Loucy (cell line): ENCODE measurements around the gene GNB5.

Experiments used
- H2AFZ ChIP-seq: fragments of 200-600 bp; sonication (generic); 2 replicates; pipeline ENCODE4 v1.6.0; 2016; ENCODE audit warnings: antibody characterized with exemption, mild to moderate bottlenecking, low read length, moderate library complexity
- H3F3A ChIP-seq: fragments of 200-600 bp; 2 replicates; pipeline ENCODE4 v1.6.0; 2016; ENCODE audit warnings: antibody characterized with exemption, low read depth, mild to moderate bottlenecking
- H3K27me3 ChIP-seq: fragments of 200-600 bp; sonication (generic); 2 replicates; pipeline ENCODE4 v1.6.1; 2014; ENCODE audit warnings: low read length, mild to moderate bottlenecking; ENCODE audit not compliant: insufficient read depth, poor library complexity, severe bottlenecking
- H3K36me3 ChIP-seq: fragments of 200-600 bp; sonication (generic); 2 replicates; pipeline ENCODE4 v1.6.1; 2016; ENCODE audit warnings: low read length; ENCODE audit not compliant: insufficient read depth
- H3K4me1 ChIP-seq: fragments of 200-600 bp; sonication (generic); 2 replicates; pipeline ENCODE4 v1.5.1; 2014; ENCODE audit warnings: low read length, mild to moderate bottlenecking; ENCODE audit not compliant: insufficient read depth, poor library complexity, severe bottlenecking
- H3K4me2 ChIP-seq: fragments of 200-600 bp; sonication (generic); 2 replicates; pipeline ENCODE4 v1.6.0; 2014; ENCODE audit warnings: antibody characterized with exemption, low read length, low read depth, mild to moderate bottlenecking; ENCODE audit not compliant: poor library complexity, severe bottlenecking
- H3K4me3 ChIP-seq: fragments of 200-600 bp; sonication (generic); 2 replicates; pipeline ENCODE4 v1.5.1; 2014; ENCODE audit warnings: low read length, mild to moderate bottlenecking, mixed read lengths; ENCODE audit not compliant: poor library complexity, severe bottlenecking
- H3K79me2 ChIP-seq: fragments of 200-600 bp; sonication (generic); 2 replicates; pipeline ENCODE4 v1.6.1; 2014; ENCODE audit warnings: low read length; ENCODE audit not compliant: insufficient read depth
- H3K9ac ChIP-seq: fragments of 200-600 bp; sonication (generic); 2 replicates; pipeline ENCODE4 v1.6.0; 2014; ENCODE audit warnings: mild to moderate bottlenecking, low read depth, low read length, moderate library complexity; ENCODE audit not compliant: poor library complexity, severe bottlenecking
- H3K9me2 ChIP-seq: fragments of 200-600 bp; sonication (generic); replicated peaks from 2 replicates; pipeline ENCODE4 v1.6.1; 2016; ENCODE audit warnings: low read depth, low read length, mixed read lengths
- H3K9me3 ChIP-seq: fragments of 200-600 bp; sonication (generic); 2 replicates; pipeline ENCODE4 v1.6.1; 2014; ENCODE audit warnings: mild to moderate bottlenecking, antibody characterized with exemption, low read length, low read depth; ENCODE audit not compliant: insufficient read depth
- H4K20me1 ChIP-seq: fragments of 200-600 bp; sonication (generic); 2 replicates; pipeline ENCODE4 v1.6.0; 2014; ENCODE audit warnings: antibody characterized with exemption, low read length, mild to moderate bottlenecking; ENCODE audit not compliant: insufficient read depth, poor library complexity, severe bottlenecking
- EZH2phosphoT487 ChIP-seq: fragments of 200-600 bp; IDR thresholded peaks from 2 replicates; pipeline ENCODE4 v1.6.1; 2018; ENCODE audit warnings: antibody characterized with exemption, mild to moderate bottlenecking, moderate library complexity, borderline replicate concordance
- TF ChIP-seq, protein P1 (sequence below): fragments of 200-600 bp; sonication (generic); conservative IDR thresholded peaks from 2 replicates; pipeline ENCODE4 v1.5.1; 2014; ENCODE audit warnings: mild to moderate bottlenecking, antibody characterized with exemption, low read length

The GNB5 gene

GRCh38 chr15:52158084-52158765 is 33.0 kb downstream of the GNB5 start:
- Histone ChIP-seq H3K4me1 (peaks cover 16% of the 10 kb centered on the region), H3K27me3 (no peaks in the 10 kb centered on the region), H4K20me1 (no peaks in the 10 kb centered on the region), H3K9me3 (no peaks in the 10 kb centered on the region), H3K4me2 (no peak overlapping the region), H3K79me2 (peaks cover 4% of the 10 kb centered on the region; the same call in 1 of the 2 replicates), H3K9me2 (no peaks in the 10 kb centered on the region), H3K4me3 (no peak overlapping the region), H2AFZ (no peak overlapping the region), H3F3A (no peaks in the 10 kb centered on the region), H3K9ac (no peak overlapping the region), H3K36me3 (peaks cover 23% of the 10 kb centered on the region; the same call in 1 of the 2 replicates)
- TF ChIP-seq, protein P1, sequence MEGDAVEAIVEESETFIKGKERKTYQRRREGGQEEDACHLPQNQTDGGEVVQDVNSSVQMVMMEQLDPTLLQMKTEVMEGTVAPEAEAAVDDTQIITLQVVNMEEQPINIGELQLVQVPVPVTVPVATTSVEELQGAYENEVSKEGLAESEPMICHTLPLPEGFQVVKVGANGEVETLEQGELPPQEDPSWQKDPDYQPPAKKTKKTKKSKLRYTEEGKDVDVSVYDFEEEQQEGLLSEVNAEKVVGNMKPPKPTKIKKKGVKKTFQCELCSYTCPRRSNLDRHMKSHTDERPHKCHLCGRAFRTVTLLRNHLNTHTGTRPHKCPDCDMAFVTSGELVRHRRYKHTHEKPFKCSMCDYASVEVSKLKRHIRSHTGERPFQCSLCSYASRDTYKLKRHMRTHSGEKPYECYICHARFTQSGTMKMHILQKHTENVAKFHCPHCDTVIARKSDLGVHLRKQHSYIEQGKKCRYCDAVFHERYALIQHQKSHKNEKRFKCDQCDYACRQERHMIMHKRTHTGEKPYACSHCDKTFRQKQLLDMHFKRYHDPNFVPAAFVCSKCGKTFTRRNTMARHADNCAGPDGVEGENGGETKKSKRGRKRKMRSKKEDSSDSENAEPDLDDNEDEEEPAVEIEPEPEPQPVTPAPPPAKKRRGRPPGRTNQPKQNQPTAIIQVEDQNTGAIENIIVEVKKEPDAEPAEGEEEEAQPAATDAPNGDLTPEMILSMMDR, result no peak
- TF ChIP-seq EZH2phosphoT487, result no peak

DNA sequence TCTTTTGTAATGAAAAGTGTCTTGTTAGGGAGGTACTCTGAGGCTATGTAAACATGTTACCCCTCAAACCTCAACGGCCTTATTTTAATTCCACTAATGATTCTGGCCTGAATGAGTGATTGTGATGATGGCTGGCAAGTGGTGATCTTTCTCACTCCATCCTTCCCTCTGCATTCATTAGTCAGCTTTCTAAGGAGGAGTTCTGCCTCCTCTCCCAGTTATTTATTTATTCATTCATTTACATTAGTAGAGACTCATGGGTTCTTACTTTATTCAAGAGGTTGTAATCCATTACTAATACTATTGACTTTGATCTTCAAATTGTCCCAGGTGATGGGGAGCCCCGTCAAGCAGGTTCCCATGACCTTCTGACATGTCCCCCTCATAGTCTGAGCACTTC is 35.3 kb downstream of the GNB5 start:
- Histone ChIP-seq H3K4me3 (no peak overlapping the region), H3K9ac (no peak overlapping the region), H3K79me2 (no peaks in the 10 kb centered on the region; the same call in 1 of the 2 replicates), H3F3A (no peaks in the 10 kb centered on the region), H3K9me3 (no peaks in the 10 kb centered on the region), H2AFZ (no peak overlapping the region), H3K9me2 (no peaks in the 10 kb centered on the region), H3K36me3 (peaks cover 16% of the 10 kb centered on the region; the same call in 1 of the 2 replicates), H3K4me1 (peaks cover 16% of the 10 kb centered on the region), H3K4me2 (no peak overlapping the region), H3K27me3 (no peaks in the 10 kb centered on the region), H4K20me1 (no peaks in the 10 kb centered on the region)
- TF ChIP-seq, protein P1, result no peak
- TF ChIP-seq EZH2phosphoT487, result no peak

DNA sequence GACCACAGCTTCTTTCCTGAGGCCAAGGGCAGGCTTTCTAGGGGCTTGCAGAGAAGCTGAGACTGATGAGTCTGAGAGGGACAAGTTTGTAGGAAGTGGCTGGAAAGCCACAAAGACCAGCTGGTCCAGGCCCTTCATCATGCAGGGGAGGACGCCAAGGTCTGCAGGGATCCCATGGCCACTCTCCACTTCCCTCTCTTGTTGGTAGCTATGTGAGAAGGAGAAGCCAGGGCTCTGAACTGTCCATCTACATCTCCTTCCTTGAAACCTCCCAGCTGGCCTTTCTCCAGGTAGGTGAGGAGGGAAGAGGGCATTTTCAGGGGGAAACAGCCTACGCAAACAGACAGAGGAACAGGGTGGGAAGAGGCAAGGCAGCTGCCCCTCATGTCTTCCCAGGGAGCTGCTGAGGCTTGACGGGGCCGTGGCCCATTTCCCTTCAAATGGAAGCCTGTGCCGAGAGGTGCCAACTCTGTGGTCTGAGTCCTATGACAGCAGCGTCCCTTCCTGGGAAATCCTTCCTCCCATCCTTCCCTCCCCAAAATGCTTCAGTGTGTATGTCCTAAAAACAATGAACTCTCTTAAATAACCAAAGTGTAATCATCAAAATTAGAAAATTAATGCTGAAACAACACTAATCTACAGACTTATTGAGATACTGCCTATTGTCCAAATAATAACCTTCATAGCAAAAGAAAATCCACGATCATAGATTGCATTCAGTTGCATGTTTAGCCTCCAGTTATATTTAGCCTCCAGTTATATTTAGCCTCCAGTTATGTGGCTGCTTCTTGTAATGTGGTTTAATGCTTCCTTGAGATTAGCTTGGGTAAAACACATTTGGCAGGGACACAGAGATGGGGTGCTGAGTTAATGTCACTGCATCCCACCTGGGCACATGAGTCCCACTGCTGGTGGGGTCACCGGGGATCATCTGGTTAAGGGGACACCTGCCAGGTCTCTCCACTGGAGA is 36.0 kb downstream of the GNB5 start:
- no peak overlapping the region for H3K4me3 ChIP-seq
- H3K9me3 ChIP-seq, result no peaks in the 10 kb centered on the region
- no peak overlapping the region for H2AFZ ChIP-seq
- peaks cover 16% of the 10 kb centered on the region for H3K4me1 ChIP-seq
- no peak for TF ChIP-seq EZH2phosphoT487
- TF ChIP-seq, protein P1, result no peak
- no peaks in the 10 kb centered on the region for H3F3A ChIP-seq
- no peaks in the 10 kb centered on the region for H3K27me3 ChIP-seq
- H3K9ac ChIP-seq, result peak overlapping the region; percentile 21
- no peaks in the 10 kb centered on the region for H4K20me1 ChIP-seq
- H3K79me2 ChIP-seq, result no peaks in the 10 kb centered on the region; the same call in 1 of the 2 replicates
- peak overlapping the region; percentile 37 for H3K4me2 ChIP-seq
- H3K9me2 ChIP-seq, result no peaks in the 10 kb centered on the region
- H3K36me3 ChIP-seq, result peaks cover 17% of the 10 kb centered on the region; the same call in 1 of the 2 replicates
